ENCODE measurements around the gene UBR3.

The UBR3 gene, protein sequence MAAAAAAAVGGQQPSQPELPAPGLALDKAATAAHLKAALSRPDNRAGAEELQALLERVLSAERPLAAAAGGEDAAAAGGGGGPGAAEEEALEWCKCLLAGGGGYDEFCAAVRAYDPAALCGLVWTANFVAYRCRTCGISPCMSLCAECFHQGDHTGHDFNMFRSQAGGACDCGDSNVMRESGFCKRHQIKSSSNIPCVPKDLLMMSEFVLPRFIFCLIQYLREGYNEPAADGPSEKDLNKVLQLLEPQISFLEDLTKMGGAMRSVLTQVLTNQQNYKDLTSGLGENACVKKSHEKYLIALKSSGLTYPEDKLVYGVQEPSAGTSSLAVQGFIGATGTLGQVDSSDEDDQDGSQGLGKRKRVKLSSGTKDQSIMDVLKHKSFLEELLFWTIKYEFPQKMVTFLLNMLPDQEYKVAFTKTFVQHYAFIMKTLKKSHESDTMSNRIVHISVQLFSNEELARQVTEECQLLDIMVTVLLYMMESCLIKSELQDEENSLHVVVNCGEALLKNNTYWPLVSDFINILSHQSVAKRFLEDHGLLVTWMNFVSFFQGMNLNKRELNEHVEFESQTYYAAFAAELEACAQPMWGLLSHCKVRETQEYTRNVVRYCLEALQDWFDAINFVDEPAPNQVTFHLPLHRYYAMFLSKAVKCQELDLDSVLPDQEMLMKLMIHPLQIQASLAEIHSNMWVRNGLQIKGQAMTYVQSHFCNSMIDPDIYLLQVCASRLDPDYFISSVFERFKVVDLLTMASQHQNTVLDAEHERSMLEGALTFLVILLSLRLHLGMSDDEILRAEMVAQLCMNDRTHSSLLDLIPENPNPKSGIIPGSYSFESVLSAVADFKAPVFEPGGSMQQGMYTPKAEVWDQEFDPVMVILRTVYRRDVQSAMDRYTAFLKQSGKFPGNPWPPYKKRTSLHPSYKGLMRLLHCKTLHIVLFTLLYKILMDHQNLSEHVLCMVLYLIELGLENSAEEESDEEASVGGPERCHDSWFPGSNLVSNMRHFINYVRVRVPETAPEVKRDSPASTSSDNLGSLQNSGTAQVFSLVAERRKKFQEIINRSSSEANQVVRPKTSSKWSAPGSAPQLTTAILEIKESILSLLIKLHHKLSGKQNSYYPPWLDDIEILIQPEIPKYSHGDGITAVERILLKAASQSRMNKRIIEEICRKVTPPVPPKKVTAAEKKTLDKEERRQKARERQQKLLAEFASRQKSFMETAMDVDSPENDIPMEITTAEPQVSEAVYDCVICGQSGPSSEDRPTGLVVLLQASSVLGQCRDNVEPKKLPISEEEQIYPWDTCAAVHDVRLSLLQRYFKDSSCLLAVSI (N-terminal part only)

GRCh38 chr2:169827272-169828140, at the start of gene UBR3:
UBR3 (plus strand) TSS chr2:169827454; CDS start chr2:169827508, 54 bp downstream.
- Histone ChIP-seq H3K36me3 (replicated peaks) (peaks cover 14% of the 10 kb centered on the region), H3K4me1 (peaks cover 22% of the 10 kb centered on the region), H3K4me3 (peak within 1 kb of the TSS; percentile 76), H3K9me3 (no peaks in the 10 kb centered on the region), H3K27me3 (ENCODE audit: low read depth) (no peaks in the 10 kb centered on the region)
- peak; percentile 90 to 97 for DNase-seq (ENCODE audit: low spot score in 2 of 2)
- in situ Hi-C loops (cut with MboI; ENCODE audit: low sequenced_read_pairs), result loop anchor here (10.0 kb wide), 1 partner anchor 97 kb away; no protein-coding TSS in a partner anchor

DNA sequence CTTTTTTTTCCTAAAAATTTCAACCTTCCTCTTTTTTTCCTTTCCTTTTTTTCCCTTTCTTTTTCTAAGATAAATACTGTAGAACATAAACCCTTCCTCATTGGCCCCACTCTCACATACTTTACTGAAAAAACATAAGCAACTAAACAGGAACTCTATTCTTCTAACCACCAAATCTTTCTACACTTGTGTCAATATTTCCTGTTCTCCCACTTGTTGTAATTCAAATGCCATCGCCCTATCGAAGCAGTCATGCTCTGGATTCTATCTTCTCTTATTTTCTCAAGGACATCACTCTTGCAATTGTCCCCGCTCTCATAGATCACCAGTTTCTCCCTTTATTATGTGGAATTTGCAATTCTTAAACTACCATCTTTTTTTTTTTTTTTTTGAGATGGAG, 48.8 kb upstream of the UBR3 start:
- in situ Hi-C loops (cut with MboI; ENCODE audit: low sequenced_read_pairs), result no loop called here
- DNase-seq (ENCODE audit: low spot score in 2 of 2), result no peak
- Histone ChIP-seq H3K4me3 (no peak overlapping the region), H3K4me1 (0 out of 2 replicates have a peak, but pooled peaks cover 2% of the 10 kb centered on the region), H3K27me3 (ENCODE audit: low read depth) (no peaks in the 10 kb centered on the region), H3K36me3 (replicated peaks) (no peaks in the 10 kb centered on the region), H3K9me3 (no peaks in the 10 kb centered on the region)

DNA sequence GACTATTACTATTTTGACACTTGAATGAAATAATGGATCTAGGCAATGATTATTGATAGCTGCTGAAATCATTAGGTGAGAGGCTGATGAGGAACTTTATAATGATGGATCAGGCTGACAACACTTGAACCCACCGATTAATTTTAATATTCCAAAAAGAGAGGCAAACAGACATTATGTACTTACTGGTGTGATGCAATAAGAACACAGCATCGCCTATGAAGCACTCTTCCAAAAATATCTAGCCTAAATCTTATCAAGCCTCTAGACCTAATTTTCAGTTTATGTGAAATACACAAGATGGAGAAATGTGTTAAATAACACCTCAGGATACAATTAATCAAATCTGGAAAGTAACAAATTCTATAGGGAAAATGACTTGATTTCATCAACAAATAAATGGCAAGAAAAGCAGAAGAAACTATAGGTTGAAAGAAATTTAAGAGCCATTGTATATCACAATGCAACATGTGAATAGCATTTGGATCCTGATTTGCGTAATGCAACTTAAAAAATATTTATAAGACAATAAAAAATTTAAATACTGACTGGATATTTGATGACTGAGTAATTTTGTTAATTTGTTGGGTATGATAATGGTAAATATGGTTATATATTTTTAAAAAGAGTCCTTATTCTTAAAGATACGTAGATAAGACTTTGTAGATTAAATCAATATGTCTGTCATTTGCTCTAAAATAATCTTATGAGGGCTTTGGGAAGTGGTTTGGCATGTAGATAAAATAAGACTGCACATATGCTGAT, 45.8 kb upstream of the UBR3 start:
- no peak for DNase-seq (ENCODE audit: low spot score in 2 of 2)
- Histone ChIP-seq H3K27me3 (ENCODE audit: low read depth) (no peaks in the 10 kb centered on the region), H3K4me3 (no peak overlapping the region), H3K9me3 (no peaks in the 10 kb centered on the region), H3K36me3 (replicated peaks) (no peaks in the 10 kb centered on the region), H3K4me1 (no peaks in the 10 kb centered on the region)
- in situ Hi-C loops (cut with MboI; ENCODE audit: low sequenced_read_pairs), result no loop called here

DNA sequence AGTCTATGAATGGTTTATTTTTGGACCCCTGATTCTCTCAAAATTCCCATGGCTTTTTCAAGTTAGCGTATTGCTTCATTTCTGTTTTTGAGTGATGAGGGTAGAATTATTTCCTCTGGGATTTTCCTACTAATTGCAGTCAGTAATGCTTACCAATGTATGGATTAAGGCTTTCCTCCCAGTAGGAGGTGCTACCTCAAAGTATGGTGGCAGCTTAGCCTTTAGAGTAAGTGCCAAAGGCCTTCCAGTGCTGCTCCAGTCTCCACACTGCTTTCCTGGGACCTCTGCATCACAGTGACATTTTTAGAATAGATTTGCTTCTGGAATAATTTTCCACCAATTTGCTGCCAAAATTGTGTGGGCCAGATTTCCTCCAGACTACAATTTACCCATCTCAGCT, 44.7 kb upstream of the UBR3 start:
- in situ Hi-C loops (cut with MboI; ENCODE audit: low sequenced_read_pairs), result no loop called here
- Histone ChIP-seq H3K36me3 (replicated peaks) (no peaks in the 10 kb centered on the region), H3K4me1 (no peaks in the 10 kb centered on the region), H3K9me3 (no peaks in the 10 kb centered on the region), H3K4me3 (no peak overlapping the region), H3K27me3 (ENCODE audit: low read depth) (no peaks in the 10 kb centered on the region)
- DNase-seq (ENCODE audit: low spot score in 2 of 2), result no peak

DNA sequence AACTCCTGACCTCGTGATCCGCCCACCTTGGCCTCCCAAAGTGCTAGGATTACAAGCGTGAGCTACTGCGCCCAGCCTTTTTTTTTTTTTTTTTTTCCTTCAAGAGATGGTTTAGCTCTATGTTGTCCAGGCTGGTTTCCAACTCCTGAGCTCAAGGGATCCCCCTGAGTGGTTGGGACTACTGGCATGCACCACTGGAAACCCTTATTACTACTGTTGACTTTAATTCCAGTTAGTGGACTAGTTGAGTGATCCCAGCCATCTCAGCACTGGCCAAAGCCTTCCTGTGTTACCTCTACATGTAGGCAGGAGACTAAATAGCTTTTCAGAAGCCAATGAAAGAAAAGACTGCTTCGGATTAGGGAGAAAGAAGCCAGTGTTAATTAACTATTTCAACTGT, 36.7 kb upstream of the UBR3 start:
- H3K36me3 ChIP-seq (replicated peaks), result no peaks in the 10 kb centered on the region
- no peaks in the 10 kb centered on the region for H3K9me3 ChIP-seq
- DNase-seq (ENCODE audit: low spot score in 2 of 2), result no peak
- H3K4me1 ChIP-seq, result peaks cover 4% of the 10 kb centered on the region
- no peaks in the 10 kb centered on the region for H3K27me3 ChIP-seq (ENCODE audit: low read depth)
- H3K4me3 ChIP-seq, result no peak overlapping the region
- in situ Hi-C loops (cut with MboI; ENCODE audit: low sequenced_read_pairs), result no loop called here

DNA sequence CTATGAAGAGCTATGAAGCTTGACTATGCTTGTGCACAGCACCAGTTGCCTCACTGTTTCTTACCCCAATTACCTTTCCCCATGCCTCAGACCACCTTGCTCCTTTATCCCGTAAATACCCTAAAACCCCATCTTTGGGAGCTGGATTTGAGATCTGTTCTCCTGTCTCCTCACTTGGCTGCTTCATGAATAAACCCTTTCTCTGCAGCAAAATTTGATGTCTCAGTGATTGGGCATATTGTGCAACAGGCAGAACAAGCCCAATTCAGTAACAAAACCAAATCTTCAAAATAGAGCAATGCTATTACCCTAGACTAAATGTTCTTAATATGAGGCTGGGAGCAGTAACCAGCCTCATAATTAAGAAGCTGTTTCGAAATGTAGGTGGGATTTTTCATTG, 32.1 kb upstream of the UBR3 start:
- no peaks in the 10 kb centered on the region for H3K9me3 ChIP-seq
- peaks cover 4% of the 10 kb centered on the region for H3K4me1 ChIP-seq
- H3K36me3 ChIP-seq (replicated peaks), result no peaks in the 10 kb centered on the region
- no peaks in the 10 kb centered on the region for H3K27me3 ChIP-seq (ENCODE audit: low read depth)
- no peak overlapping the region for H3K4me3 ChIP-seq
- in situ Hi-C loops (cut with MboI; ENCODE audit: low sequenced_read_pairs), result no loop called here
- no peak for DNase-seq (ENCODE audit: low spot score in 2 of 2)

DNA sequence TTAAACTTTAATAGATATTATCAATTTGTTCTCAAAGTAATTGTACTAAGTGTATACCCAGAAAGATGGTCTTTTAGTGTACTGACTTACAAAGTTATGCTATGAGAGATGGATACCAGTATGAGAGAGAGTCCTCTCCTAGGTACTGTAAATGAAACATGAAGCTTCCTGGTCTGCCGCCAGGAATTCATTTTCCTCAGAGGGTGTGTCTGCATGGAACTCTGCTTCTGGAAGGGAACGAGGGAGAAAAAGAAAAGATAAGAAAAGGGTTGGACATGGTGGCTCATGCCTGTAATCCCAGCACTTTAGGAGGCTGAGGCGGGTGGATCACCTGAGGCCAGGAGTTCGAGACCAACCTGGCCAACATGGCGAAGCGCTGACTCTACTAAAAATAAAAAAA, 30.8 kb upstream of the UBR3 start:
- no peaks in the 10 kb centered on the region for H3K27me3 ChIP-seq (ENCODE audit: low read depth)
- no peak for DNase-seq (ENCODE audit: low spot score in 2 of 2)
- H3K4me1 ChIP-seq, result peaks cover 9% of the 10 kb centered on the region
- H3K4me3 ChIP-seq, result no peak overlapping the region
- no peaks in the 10 kb centered on the region for H3K9me3 ChIP-seq
- in situ Hi-C loops (cut with MboI; ENCODE audit: low sequenced_read_pairs), result no loop called here
- peaks cover 6% of the 10 kb centered on the region for H3K36me3 ChIP-seq (replicated peaks)

- Histone ChIP-seq H3K27me3 (ENCODE audit: low read depth) (no peaks in the 10 kb centered on the region), H3K4me1 (peaks cover 10% of the 10 kb centered on the region), H3K36me3 (replicated peaks) (peaks cover 6% of the 10 kb centered on the region), H3K9me3 (no peaks in the 10 kb centered on the region), H3K4me3 (no peak overlapping the region)
- no peak for DNase-seq (ENCODE audit: low spot score in 2 of 2)
- in situ Hi-C loops (cut with MboI; ENCODE audit: low sequenced_read_pairs), result no loop called here
Measured at GRCh38 chr2:169797601-169798000, 29.7 kb upstream of the UBR3 start.

DNA sequence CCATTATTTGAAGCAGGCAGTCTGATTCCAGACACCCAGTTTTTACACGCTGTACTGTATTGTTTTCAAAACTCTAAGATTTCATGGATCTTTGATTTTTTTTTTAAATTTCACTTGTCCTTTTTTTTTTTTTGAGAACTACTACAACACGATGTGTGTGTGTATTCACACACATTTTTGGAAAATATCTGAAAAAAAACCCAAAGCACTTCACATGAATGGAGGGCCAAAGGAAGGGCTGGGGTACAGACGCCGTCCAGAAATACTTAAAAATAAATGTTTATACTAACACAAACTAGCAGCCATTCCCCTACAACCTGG, 28.9 kb upstream of the UBR3 start:
- in situ Hi-C loops (cut with MboI; ENCODE audit: low sequenced_read_pairs), result no loop called here
- Histone ChIP-seq H3K4me1 (peaks cover 11% of the 10 kb centered on the region), H3K9me3 (no peaks in the 10 kb centered on the region), H3K27me3 (ENCODE audit: low read depth) (no peaks in the 10 kb centered on the region), H3K4me3 (peak overlapping the region; percentile 76), H3K36me3 (replicated peaks) (peaks cover 6% of the 10 kb centered on the region)
- DNase-seq (ENCODE audit: low spot score in 2 of 2), result no peak

DNA sequence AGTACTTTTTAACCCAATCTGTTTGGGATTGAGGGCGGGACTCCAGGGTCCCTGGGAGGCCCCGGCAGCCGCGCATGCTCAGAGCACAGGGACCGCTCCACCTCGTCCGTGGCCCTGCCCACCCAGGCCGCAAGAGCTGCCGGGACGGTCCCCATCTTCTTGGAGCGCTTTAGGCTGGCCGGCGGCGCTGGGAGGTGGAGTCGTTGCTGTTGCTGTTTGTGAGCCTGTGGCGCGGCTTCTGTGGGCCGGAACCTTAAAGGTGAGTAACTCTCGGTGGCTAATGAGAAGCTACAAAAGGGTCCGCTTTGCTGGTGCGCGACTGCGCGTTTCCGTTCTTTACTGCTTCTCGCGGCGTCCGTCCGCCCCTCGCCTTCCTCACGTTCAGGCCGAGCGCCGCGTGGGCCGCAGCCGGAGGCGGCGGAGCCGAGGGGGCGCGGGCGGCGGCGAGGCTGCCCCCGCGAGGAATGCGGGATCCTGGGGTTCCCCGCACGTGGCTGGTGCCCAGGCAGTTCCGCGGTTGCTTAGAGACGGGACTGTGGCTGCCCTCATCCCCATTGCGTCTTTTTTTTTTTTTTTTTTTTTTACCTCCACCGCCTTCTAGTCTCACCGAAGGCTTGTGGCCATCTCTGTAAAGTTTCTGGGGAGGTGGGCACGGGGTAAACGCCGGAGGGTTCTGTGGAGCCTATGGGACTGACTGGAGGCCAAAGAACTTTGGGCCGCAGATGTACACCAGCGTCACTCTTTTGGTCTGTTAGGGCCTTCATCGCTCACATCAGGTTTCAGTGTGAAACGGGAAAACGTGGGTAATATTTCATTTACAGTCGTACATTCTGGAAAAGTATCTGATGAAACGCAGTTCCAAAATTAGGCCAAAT, 28.3 kb upstream of the UBR3 start, which contains the start of gene SSB:
Gene SSB (plus strand): TSS at position 154 of the 875 bp plus-strand sequence. CDS start 2,090 bp downstream, outside the sequence.
- in situ Hi-C loops (cut with MboI; ENCODE audit: low sequenced_read_pairs), result no loop called here

GRCh38 chr2:169803480-169803879, 23.8 kb upstream of the UBR3 start:
- Histone ChIP-seq H3K36me3 (replicated peaks) (peaks cover 48% of the 10 kb centered on the region), H3K4me3 (no peak overlapping the region), H3K27me3 (ENCODE audit: low read depth) (no peaks in the 10 kb centered on the region), H3K9me3 (no peaks in the 10 kb centered on the region), H3K4me1 (peaks cover 11% of the 10 kb centered on the region)
- DNase-seq (ENCODE audit: low spot score in 2 of 2), result no peak
- in situ Hi-C loops (cut with MboI; ENCODE audit: low sequenced_read_pairs), result no loop called here

More for the DNA sequence above, 28.3 kb upstream of the UBR3 start, which contains the start of gene SSB:
- H3K36me3 ChIP-seq (replicated peaks), result peaks cover 6% of the 10 kb centered on the region
- peaks cover 11% of the 10 kb centered on the region for H3K4me1 ChIP-seq
- no peaks in the 10 kb centered on the region for H3K27me3 ChIP-seq (ENCODE audit: low read depth)
- peak within 1 kb of the TSS; percentile 76 for H3K4me3 ChIP-seq
- peak; percentile 91 to 96 for DNase-seq (ENCODE audit: low spot score in 2 of 2)
- no peaks in the 10 kb centered on the region for H3K9me3 ChIP-seq

Measured in HAP-1 (cell line).